ENCODE results near the gene TEX14. TPM values are rescaled to one million over a fixed set of nuclear protein-coding genes. Genes with fewer than 3 reads are reported as not detected.
A peak's percentile ranks its signal among the peaks of the same experiment; 100 is the strongest.

The TEX14 gene
- polyA plus RNA-seq, 1 donor (not counting 4 experiments of a cell fraction or from before 2014, with no cell fraction given), result 0.16 TPM

DNA sequence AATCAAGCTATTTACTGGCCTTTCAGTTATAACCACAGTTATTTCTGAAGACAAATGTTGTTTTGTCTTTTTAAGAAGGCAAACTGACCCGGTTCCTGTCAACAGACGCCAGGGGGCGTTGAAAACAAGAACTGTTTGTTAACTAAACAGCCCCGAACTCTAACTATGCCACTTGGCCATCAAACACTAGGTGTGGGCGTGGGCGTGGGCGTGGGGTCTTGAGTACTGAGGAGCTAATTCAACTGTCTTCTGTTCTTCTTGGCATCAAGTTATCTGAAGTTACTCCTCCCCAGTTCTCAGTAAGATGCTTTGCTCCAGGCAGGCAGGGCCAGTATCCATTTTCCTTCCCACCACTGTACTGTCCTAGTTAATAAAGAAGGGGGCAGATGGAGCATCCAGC is 114.1 kb downstream of the TEX14 start:
- Histone ChIP-seq H3K79me2 (ENCODE audit: control insufficient read depth, insufficient read depth, low read length) (no peaks in the 10 kb centered on the region), H3K4me3 (ENCODE audit: control insufficient read depth in 2 of 3, extremely low read depth in 1 of 3, insufficient read depth in 2 of 3, low read depth in 1 of 3, low read length in 3 of 3) (peak overlapping the region in 2 of 3 experiments; percentile 17 to 33), H2AFZ (ENCODE audit: control insufficient read depth, low read length) (peak overlapping the region; percentile 64), H3K9me3 (ENCODE audit: control insufficient read depth, low read depth, low read length) (no peaks in the 10 kb centered on the region), H3K4me2 (ENCODE audit: control insufficient read depth, extremely low read depth, insufficient read depth, low read depth, low read length) (peak overlapping the region; percentile 86), H3K36me3 (ENCODE audit: control insufficient read depth in 2 of 2, extremely low read depth in 1 of 2, insufficient read depth in 2 of 2, low read length in 2 of 2) (no peaks in the 10 kb centered on the region), H3K4me1 (ENCODE audit: control insufficient read depth, extremely low read depth, insufficient read depth, low read length) (peaks cover 29% of the 10 kb centered on the region), H3K9me1 (ENCODE audit: control insufficient read depth, extremely low read depth, insufficient read depth, low read length) (no peaks in the 10 kb centered on the region), H4K20me1 (ENCODE audit: control insufficient read depth, extremely low read depth, insufficient read depth, low read length) (no peaks in the 10 kb centered on the region), H3K27ac (ENCODE audit: control insufficient read depth, insufficient read depth, low read length) (peak overlapping the region; percentile 82), H3K27me3 (ENCODE audit: control insufficient read depth, extremely low read depth, insufficient read depth, low read length) (no peaks in the 10 kb centered on the region), H3K9ac (ENCODE audit: control insufficient read depth, extremely low read depth, insufficient read depth, low read length) (peak overlapping the region; percentile 53)
- no peak for TF ChIP-seq EZH2 (IDR thresholded peaks at IDR 0.05; ENCODE audit: low read length)
- TF ChIP-seq, protein P1, sequence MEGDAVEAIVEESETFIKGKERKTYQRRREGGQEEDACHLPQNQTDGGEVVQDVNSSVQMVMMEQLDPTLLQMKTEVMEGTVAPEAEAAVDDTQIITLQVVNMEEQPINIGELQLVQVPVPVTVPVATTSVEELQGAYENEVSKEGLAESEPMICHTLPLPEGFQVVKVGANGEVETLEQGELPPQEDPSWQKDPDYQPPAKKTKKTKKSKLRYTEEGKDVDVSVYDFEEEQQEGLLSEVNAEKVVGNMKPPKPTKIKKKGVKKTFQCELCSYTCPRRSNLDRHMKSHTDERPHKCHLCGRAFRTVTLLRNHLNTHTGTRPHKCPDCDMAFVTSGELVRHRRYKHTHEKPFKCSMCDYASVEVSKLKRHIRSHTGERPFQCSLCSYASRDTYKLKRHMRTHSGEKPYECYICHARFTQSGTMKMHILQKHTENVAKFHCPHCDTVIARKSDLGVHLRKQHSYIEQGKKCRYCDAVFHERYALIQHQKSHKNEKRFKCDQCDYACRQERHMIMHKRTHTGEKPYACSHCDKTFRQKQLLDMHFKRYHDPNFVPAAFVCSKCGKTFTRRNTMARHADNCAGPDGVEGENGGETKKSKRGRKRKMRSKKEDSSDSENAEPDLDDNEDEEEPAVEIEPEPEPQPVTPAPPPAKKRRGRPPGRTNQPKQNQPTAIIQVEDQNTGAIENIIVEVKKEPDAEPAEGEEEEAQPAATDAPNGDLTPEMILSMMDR (optimal IDR thresholded peaks at IDR 0.05 in 1 of 3, IDR thresholded peaks at IDR 0.05 in 1 of 3, conservative IDR thresholded peaks at IDR 0.05 in 1 of 3; ENCODE audit: extremely low read depth in 1 of 3, insufficient read depth in 2 of 3, low read length in 3 of 3), result peak; percentile 61 to 88 (median 70)
- dilution Hi-C loops (cut with MboI; ENCODE audit: extremely low pct_ligation_motif_present, low sequenced_read_pairs), result no loop called here
- DNase-seq (ENCODE audit: low read depth, low spot score) (no peak), FAIRE-seq (peak; percentile 72)

DNA sequence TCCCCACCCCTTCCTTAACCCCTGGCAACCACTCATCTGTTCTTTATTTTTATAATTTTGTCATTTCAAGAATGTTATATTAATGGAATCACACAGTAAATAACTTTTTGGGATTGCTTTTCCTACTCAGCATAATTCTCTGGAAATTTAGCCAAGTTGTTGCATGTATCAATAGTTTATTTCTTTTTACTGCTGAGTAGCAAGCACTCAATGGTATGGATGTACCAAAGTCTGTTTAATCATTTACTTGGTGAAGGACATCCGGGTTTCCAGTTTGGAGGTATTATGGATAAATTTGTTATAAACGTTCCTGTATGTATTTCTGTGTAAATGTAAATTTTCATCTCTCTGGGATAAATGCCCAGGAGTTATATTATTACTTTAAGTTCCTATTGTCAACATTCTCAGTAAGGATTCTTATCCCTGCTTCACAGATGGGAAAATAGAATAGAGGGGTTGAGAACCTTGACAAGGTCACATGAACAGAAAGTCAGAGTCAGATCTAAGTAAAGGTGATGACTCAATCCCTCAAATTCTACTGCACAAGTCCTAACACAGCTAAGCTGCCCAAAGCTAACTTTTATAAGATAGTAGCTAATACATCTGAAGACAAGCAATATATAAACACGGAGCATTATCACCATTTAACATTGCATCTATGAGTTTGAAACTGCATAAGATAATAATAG is 115.0 kb downstream of the TEX14 start:
- H3K9me3 ChIP-seq (ENCODE audit: control insufficient read depth, low read depth, low read length), result no peaks in the 10 kb centered on the region
- FAIRE-seq (peak; percentile 85), DNase-seq (ENCODE audit: low read depth, low spot score) (peak; percentile 32)
- H3K36me3 ChIP-seq (ENCODE audit: control insufficient read depth in 2 of 2, extremely low read depth in 1 of 2, insufficient read depth in 2 of 2, low read length in 2 of 2), result no peaks in the 10 kb centered on the region
- no peak overlapping the region for H3K9ac ChIP-seq (ENCODE audit: control insufficient read depth, extremely low read depth, insufficient read depth, low read length)
- peak overlapping the region; percentile 82 for H3K27ac ChIP-seq (ENCODE audit: control insufficient read depth, insufficient read depth, low read length)
- H3K4me1 ChIP-seq (ENCODE audit: control insufficient read depth, extremely low read depth, insufficient read depth, low read length), result peaks cover 29% of the 10 kb centered on the region
- H4K20me1 ChIP-seq (ENCODE audit: control insufficient read depth, extremely low read depth, insufficient read depth, low read length), result no peaks in the 10 kb centered on the region
- H3K4me3 ChIP-seq (ENCODE audit: control insufficient read depth in 2 of 3, extremely low read depth in 1 of 3, insufficient read depth in 2 of 3, low read depth in 1 of 3, low read length in 3 of 3), result no peak overlapping the region
- no peak overlapping the region for H2AFZ ChIP-seq (ENCODE audit: control insufficient read depth, low read length)
- no peaks in the 10 kb centered on the region for H3K9me1 ChIP-seq (ENCODE audit: control insufficient read depth, extremely low read depth, insufficient read depth, low read length)
- no peaks in the 10 kb centered on the region for H3K79me2 ChIP-seq (ENCODE audit: control insufficient read depth, insufficient read depth, low read length)
- TF ChIP-seq, protein P1 (optimal IDR thresholded peaks at IDR 0.05 in 1 of 3, IDR thresholded peaks at IDR 0.05 in 1 of 3, conservative IDR thresholded peaks at IDR 0.05 in 1 of 3; ENCODE audit: extremely low read depth in 1 of 3, insufficient read depth in 2 of 3, low read length in 3 of 3), result no peak
- no peak for TF ChIP-seq EZH2 (IDR thresholded peaks at IDR 0.05; ENCODE audit: low read length)
- dilution Hi-C loops (cut with MboI; ENCODE audit: extremely low pct_ligation_motif_present, low sequenced_read_pairs), result no loop called here
- H3K4me2 ChIP-seq (ENCODE audit: control insufficient read depth, extremely low read depth, insufficient read depth, low read depth, low read length), result peak overlapping the region; percentile 86
- H3K27me3 ChIP-seq (ENCODE audit: control insufficient read depth, extremely low read depth, insufficient read depth, low read length), result no peaks in the 10 kb centered on the region

Data from keratinocyte (primary cell).